Stimulated activated naive CD4-positive, alpha-beta T cell (primary cell): ENCODE results near the gene GRIN2C.

Source experiments
- DNase-seq, 6 experiments: peaks; one replicate each; lab custom pipeline; 2025; lab: John Stamatoyannopoulos, UW

The GRIN2C gene

GRCh38 chr17:74821655-74822334, 37.9 kb downstream of the GRIN2C start:
- DNase-seq, result no peak

DNA sequence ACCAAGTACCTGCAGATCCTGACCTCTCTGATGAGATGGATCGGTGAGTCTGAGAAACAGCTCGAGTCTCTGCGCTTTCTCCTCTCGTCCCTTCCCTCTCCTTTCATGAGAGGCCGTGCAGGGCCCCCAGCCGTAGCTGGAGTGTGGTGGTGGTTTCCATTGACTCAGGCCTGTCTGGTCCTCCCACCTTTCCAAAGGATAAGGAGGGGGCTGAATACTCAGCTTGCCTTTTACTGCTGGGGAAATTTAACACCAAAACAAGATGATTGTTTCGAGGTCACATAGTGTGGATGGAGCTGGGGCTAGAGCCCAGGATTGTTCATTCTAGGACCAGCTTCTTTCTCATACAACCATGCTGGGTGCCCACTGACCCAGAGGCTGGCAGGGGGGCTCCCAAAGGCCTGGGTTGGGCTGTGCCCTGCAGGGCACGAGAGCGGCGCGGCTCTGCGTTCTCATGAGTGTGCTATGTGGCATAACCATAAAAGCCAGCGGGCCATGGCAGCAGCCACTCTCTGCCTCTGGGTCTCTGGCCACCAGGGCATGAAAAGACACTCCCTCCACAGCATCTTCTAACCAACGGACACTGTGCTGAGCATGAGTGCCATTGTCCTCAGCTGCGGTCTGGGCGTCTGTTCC, 39.8 kb downstream of the GRIN2C start:
- no peak for DNase-seq

- no peak for DNase-seq
These were observed 41.3 kb downstream of the GRIN2C start for GRCh38 chr17:74818291-74818938.

DNA sequence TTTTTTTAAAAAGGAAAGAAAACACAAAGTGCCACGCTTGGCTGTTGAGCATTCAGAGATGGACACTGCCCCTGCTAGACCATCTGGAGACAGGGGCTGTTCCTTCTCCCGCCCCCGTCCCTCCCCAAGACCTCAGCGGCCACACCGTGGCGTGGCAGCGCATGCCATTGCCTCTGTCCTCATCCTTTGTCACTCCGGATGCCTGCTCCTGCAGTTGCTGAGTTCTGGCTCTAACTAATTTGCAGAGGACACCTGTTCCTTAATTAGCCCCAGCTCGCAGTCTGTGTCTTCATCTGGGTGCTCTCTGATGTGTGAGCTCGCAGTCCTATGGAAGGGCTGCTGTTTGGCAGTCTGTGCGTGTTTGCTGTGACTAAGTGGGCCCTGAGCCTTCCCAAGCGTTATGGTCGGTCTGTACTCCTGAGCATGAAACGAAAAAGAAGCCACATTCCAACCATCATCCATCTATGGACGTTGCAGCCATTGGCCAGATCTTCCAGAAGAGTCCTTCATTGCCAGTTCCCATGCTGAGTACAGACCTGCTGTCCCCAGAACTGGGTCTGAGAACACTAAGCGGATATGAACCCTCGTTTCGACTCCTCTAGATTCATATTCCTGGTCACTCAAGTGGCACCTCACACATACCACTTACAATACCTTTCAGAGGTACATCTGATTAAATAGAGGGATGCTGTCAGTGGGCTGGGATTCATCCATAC, 42.6 kb downstream of the GRIN2C start:
- DNase-seq, result no peak

- DNase-seq, result no peak
These were observed 43.9 kb downstream of the GRIN2C start for GRCh38 chr17:74815550-74816370.

DNA sequence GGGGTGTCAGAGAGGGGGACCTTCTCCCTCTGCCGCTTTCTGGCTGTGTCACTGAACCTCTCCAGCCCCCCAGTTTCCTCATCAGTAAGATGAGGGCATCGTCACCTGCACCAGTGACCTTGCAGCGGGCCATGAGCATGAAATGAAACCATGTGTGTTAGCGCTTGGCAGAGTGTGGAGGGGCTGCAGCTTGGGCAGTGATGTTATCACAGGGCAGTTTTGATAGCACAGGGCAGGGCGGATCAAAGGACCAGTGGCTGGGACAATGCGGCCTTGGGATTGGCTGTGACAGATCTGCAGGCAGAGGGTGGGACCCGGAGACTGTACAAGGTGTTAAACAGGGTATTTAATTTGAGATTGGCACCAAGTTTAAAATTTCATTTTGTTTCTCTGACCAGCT, 44.6 kb downstream of the GRIN2C start:
- no peak for DNase-seq

GRCh38 chr17:74814453-74814852, 45.2 kb downstream of the GRIN2C start:
- DNase-seq, result no peak

- DNase-seq, result no peak
These were observed 47.3 kb downstream of the GRIN2C start for GRCh38 chr17:74812109-74813009.

DNA sequence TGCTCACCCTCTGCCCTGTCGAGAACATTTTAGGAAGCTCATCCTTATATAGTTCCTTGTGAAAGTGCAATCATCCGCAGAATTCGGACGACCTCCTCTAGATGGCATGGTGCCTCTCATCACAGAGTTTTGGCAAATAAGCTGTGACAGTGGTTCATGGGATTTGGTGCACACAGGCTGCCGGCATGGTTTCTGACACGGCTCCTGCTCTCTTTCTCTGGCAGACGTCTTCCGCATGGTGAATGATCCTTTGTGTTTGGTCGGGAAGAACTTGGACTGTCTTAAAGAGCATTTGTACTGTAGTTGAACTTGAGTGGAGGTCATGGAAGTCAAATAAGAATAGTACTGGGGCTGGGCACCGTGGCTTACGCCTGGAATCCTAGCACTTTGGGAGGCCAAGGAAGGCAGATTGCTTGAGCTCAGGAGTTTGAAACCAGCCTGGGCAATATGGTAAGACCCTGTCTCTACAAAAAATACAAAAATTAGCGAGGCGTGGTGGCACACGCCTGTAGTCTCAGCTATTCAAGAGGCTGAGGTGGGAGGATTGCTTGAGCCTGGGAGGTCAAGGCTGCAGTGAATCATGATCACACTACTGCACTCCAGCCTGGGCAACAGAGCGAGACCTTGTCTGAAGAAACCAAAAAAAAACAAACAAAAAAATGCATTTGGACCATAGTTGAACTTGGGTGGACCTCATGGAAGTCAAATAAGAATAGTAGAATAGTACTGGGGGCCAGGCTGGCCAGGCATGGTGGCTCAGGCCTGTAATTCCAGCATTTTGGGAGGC, 48.8 kb downstream of the GRIN2C start:
- DNase-seq, result no peak

DNA sequence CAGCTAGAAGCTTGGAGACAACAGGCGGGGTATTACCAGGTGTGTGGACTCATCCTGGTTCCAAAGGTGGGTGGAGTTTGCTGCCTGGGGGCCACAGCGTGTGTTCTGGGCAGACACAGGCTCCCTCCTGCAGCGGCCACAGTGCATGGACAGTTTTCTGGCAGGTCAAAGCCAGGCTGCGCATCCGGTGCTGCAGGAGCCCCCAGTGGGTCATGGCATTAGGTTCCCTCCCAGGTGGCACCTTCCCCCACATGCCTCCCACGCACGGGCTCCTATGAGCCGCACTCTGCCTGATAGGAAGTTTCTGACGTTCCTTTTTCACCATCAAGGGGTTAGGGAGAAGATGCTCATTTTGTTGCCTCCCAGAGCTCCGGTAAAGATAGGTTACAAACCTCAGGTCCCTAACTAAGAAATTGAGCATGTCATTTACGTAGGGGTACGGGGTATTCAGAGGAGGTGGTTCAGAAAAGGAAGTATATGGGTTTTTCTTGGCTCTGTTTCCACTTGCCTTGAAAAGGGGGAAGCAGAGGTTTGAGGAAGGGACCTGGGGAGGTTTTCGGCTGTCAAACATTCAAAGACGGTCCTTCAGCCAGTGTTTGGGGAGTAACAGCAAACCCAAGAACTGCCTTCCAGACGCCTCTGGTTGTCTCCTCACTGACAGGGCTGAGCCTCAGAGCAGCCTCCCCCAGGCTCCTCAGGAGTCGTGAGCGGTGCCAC, 50.8 kb downstream of the GRIN2C start:
- no peak for DNase-seq

DNA sequence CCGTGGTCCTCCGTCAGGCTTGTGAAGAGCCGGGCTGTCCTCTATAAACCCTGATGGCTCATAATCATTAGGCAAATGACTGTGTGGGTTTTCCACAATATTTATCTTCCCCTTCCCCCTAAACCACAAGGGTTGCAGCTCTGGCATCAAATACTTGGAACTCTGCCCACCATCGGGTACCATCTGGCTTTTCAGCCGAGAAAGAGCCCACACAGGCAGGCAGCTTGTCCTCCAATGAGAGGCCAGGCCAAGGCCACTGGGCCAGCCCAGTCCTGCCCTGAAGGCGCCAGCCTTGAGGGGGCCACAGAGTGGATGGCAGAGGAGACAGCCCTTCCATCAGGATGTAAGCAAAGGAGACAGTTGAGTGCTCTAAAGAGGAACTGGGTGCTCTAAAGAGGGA, 51.8 kb downstream of the GRIN2C start:
- no peak for DNase-seq

DNA sequence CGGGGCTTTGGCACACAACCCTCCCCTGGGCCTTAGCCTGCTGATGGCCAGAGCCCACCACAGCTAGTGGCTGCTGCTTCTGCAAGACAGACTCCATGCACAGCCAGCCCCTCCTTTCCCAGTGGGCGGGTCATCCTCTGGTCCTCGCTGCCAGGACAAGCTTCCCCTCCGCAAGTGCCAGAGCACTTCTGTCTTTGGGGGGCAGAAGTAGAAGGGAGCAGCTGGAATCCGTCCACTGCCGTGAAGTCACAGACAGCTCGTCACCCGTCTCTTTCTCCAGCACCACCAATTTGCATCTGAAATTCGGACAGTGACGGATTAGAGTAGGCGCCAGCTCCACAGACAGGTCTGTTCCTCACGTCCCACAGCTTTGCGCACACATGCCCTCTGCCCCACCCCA, 52.2 kb downstream of the GRIN2C start:
- no peak for DNase-seq

DNA sequence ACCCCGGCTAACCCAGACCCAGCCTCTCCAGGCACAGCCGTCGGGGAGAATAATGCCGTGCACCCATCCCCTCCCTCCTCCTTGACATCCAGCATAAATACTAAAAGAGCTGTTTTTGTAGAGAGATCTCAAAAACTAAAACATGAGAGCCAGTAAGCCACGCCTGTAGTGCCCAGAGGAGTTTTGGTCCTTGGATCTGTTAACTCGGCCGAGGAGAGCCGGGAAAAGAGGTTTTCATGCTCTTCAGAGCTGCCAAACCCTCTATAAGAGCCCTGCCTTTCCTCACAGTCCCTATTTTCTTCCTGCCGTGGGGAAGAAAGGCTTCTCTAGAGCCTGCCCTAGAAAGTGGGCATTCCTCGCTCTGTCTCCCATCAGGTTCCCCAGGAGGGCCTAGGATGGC, 53.4 kb downstream of the GRIN2C start:
- DNase-seq, result no peak

- no peak for DNase-seq
These were observed 54.1 kb downstream of the GRIN2C start for GRCh38 chr17:74805591-74805991.

GRCh38 chr17:74804683-74805082, 55.0 kb downstream of the GRIN2C start:
- DNase-seq, result no peak

- DNase-seq, result no peak
These were observed 55.7 kb downstream of the GRIN2C start for GRCh38 chr17:74803971-74804370.

DNA sequence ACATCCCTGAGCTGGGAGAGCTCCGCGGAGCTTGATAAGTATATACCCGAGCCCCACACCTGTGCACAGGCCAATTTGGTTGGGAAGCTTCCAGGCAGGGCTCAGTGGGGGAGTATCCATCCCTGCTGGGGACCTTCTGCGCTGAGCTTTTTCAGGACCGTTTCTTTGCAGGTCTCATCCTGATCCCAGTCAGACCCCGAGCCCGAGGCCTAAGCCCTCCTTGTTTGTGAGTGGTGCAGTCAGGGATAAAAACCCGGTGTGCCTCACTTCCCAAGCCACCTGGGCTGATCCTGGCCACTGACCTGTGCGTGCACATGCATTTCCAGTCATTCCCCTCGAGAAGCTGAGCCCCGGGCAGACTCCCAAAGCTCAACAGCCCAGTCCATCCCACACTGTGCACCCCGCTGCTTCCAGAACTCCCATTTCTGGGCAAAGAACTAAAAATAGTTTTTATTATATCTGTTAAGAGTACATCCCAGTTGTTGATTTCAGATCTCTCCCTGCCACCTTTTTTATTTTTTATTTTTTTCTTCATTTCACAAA, 56.2 kb downstream of the GRIN2C start:
- no peak for DNase-seq

DNA sequence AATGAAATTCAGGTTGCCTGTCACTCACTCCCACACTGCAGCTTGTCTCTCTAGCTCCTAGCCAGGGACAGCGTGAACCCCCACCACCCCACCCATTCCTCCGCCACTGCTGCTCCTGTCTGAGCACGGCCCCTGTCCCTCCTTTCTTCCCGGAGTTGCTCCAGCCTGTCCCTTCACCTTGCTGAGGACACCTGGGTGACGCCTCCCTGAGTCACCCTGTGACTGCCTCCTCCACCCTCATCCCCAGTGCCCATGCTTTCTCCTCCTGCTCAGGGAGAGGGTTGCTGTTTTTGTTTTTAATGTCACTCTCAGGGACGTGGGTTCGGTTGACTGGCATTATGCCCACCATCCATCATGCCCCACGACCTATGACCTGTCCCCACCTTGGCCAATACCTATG, 57.8 kb downstream of the GRIN2C start:
- DNase-seq, result no peak

- DNase-seq, result no peak
These were observed 59.2 kb downstream of the GRIN2C start for GRCh38 chr17:74800531-74800930.
